Spleen (tissue), 11 donors: ENCODE measurements around the gene CRIP1. TPM values are rescaled to one million over a fixed set of nuclear protein-coding genes. Genes with fewer than 3 reads are reported as not detected.

Experiments used
- DNase-seq: peaks from one replicate; pipeline ENCODE4 v3.0.0-alpha.2; 2020
- H3K27ac ChIP-seq, 8 donors: fragments of 200-600 bp; sonication (generic) in 7 of 8; 1 replicate in 4 of 8; 2 replicates in 4 of 8; pipeline versions ENCODE4 v1.5.0 to v1.8.0; 2016 to 2021; ENCODE audit warnings: inconsistent platforms in 4 of 8, mild to moderate bottlenecking in 4 of 8, moderate library complexity in 1 of 8
- H3K27me3 ChIP-seq, 7 donors: fragments of 200-600 bp; sonication (generic) in 6 of 7; replicated peaks in 1 of 7; 1 replicate in 4 of 7; 2 replicates in 3 of 7; pipeline versions ENCODE4 v1.5.0 to v1.8.0; 2016 to 2021; ENCODE audit warnings: inconsistent platforms in 3 of 7, mild to moderate bottlenecking in 1 of 7
- H3K36me3 ChIP-seq, 6 donors: fragments of 200-600 bp; sonication (generic) in 5 of 6; 1 replicate in 4 of 6; 2 replicates in 2 of 6; pipeline versions ENCODE4 v1.5.0 to v1.8.0; 2016 to 2021; ENCODE audit warnings: inconsistent platforms in 2 of 6
- H3K4me1 ChIP-seq, 6 donors: fragments of 200-600 bp; sonication (generic) in 5 of 6; 1 replicate in 3 of 6; 2 replicates in 3 of 6; pipeline versions ENCODE4 v1.5.0 to v1.8.0; 2016 to 2021; ENCODE audit warnings: inconsistent platforms in 3 of 6
- H3K4me3 ChIP-seq, 8 donors: fragments of 200-600 bp; sonication (generic) in 7 of 8; 1 replicate in 4 of 8; 2 replicates in 4 of 8; pipeline versions ENCODE4 v1.5.0 to v1.8.0; 2016 to 2021; ENCODE audit warnings: inconsistent platforms in 4 of 8, mild to moderate bottlenecking in 4 of 8, moderate library complexity in 2 of 8
- H3K9me3 ChIP-seq, 8 donors: fragments of 200-600 bp; sonication (generic) in 7 of 8; 1 replicate in 4 of 8; 2 replicates in 4 of 8; pipeline versions ENCODE4 v1.5.0 to v1.8.0; 2016 to 2021; ENCODE audit warnings: inconsistent platforms in 4 of 8
- CTCF ChIP-seq, 11 experiments: fragments of 200-600 bp in 7 of 11; fragments of 450-650 bp in 4 of 11; sonication (generic) in 4 of 11; IDR thresholded peaks in 8 of 11; conservative IDR thresholded peaks in 3 of 11; 1 replicate in 7 of 11; 2 replicates in 4 of 11; pipeline versions ENCODE4 v1.4.0 to v1.8.0; 2016 to 2021; ENCODE audit warnings: antibody characterized with exemption in 11 of 11, inconsistent platforms in 4 of 11, mild to moderate bottlenecking in 1 of 11
- POLR2A ChIP-seq, 3 donors: fragments of 450-650 bp; IDR thresholded peaks; one replicate each; pipeline ENCODE4 v1.5.1; 2017; ENCODE audit warnings: antibody characterized with exemption in 3 of 3, mild to moderate bottlenecking in 1 of 3
- POLR2AphosphoS5 ChIP-seq, 3 donors: sonication (generic); formaldehyde crosslinking; IDR thresholded peaks; one replicate each; pipeline ENCODE4 v1.5.1; 2017; ENCODE audit warnings: antibody characterized with exemption in 3 of 3
- WGBS, 5 donors: extraction: QIAGEN DNeasy Blood & Tissue Kit in 3 of 5; methylation state at CpG; one replicate each; pipeline versions ENCODE4 v1.1.5 to v1.1.7; 2013 to 2018; 5-methylcytosine and 5-hydroxymethylcytosine counted together
- intact Hi-C: fragments of 100-400 bp; cut with DNase I; formaldehyde crosslinking; loops from one replicate; pipeline ENCODE4 v1.15.0; 2023; ENCODE audit warnings: low total_unique reads
- polyA plus RNA-seq, 3 donors: library from polyadenylated mRNA; stranded (reverse); fragments of 200-250 nt; gene quantifications; one replicate each; pipeline ENCODE4 v1.2.1, GENCODE V29; 2013
- total RNA-seq, 7 donors: library from RNA; depleted of rRNA in 3 of 7; stranded (reverse); fragments of >200 nt in 3 of 7; fragmentation: NEBNext Ultra II Directional in 4 of 7; extraction: Animal tissue kit (Norgen Biotek cat#: 25700) in 4 of 7; gene quantifications; one replicate each; pipeline versions ENCODE4 v1.1.0 to v1.2.1, GENCODE V29; 2016 to 2021
- donor health status: healthy with polysubstance abuse.
- donor health status: DM: no; HTN: no; CAD: no; lungs with moderate emphysema.
- donor health status: DM: no; HTN: no; CAD: no.
- donor health status: Bipolar disorder and iron deficiency.
- donor health status: healthy.
- donor health status: DM: no; HTN: no; CAD: no.
- donor health status: DM: yes; HTN: yes; CAD: no.

The CRIP1 gene
- total and polyA plus RNA-seq, 10 donors = 20.5 to 349 (median 65.3) TPM

GRCh38 chr14:105445901-105446845, 40.5 kb upstream of the CRIP1 start:
- Histone ChIP-seq H3K4me1 (peaks cover 4 to 19% (median 12%) of the 10 kb centered on the region in 6 donors), H3K27me3 (no peaks in the 10 kb centered on the region), H3K9me3 (no peaks in the 10 kb centered on the region), H3K36me3 (peaks cover 0 to 67% (median 19%) of the 10 kb centered on the region in 6 donors), H3K27ac (no peak overlapping the region), H3K4me3 (no peak overlapping the region)
- intact Hi-C loops = no loop called here
- TF ChIP-seq POLR2A (IDR thresholded peaks at IDR 0.05) = no peak
- no peak for TF ChIP-seq POLR2AphosphoS5 (IDR thresholded peaks at IDR 0.05)
- no peak for TF ChIP-seq CTCF (IDR thresholded peaks at IDR 0.05 in 8 of 11, conservative IDR thresholded peaks at IDR 0.05 in 3 of 11)
- DNase-seq = no peak
- WGBS, 5 donors = 82 to 87% (median 86%) methylated on average over 16 to 26 of the region's 26 CpGs

GRCh38 chr14:105446971-105447370, 39.7 kb upstream of the CRIP1 start:
- DNase-seq = no peak
- no peaks in the 10 kb centered on the region for H3K9me3 ChIP-seq
- peaks cover 0 to 69% (median 23%) of the 10 kb centered on the region in 6 donors for H3K36me3 ChIP-seq
- TF ChIP-seq POLR2AphosphoS5 (IDR thresholded peaks at IDR 0.05) = no peak
- H3K27me3 ChIP-seq = no peaks in the 10 kb centered on the region
- intact Hi-C loops = no loop called here
- H3K4me3 ChIP-seq = no peak overlapping the region
- WGBS, 5 donors = 84 to 85% (median 84%) methylated on average over 8 to 14 of the region's 14 CpGs
- peaks cover 4 to 19% (median 12%) of the 10 kb centered on the region in 6 donors for H3K4me1 ChIP-seq
- H3K27ac ChIP-seq = no peak overlapping the region

- WGBS, 5 donors = 88 to 95% (median 90%) methylated on average over 18 to 31 of the region's 31 CpGs
- intact Hi-C loops = no loop called here
These were observed 38.7 kb upstream of the CRIP1 start for GRCh38 chr14:105447651-105448640.

More at GRCh38 chr14:105447651-105448640, 38.7 kb upstream of the CRIP1 start:
- TF ChIP-seq CTCF (IDR thresholded peaks at IDR 0.05 in 8 of 11, conservative IDR thresholded peaks at IDR 0.05 in 3 of 11) (no peak), POLR2AphosphoS5 (IDR thresholded peaks at IDR 0.05) (no peak), POLR2A (IDR thresholded peaks at IDR 0.05) (no peak)
- Histone ChIP-seq H3K4me1 (peaks cover 4 to 19% (median 12%) of the 10 kb centered on the region in 6 donors), H3K4me3 (no peak overlapping the region), H3K9me3 (no peaks in the 10 kb centered on the region), H3K27ac (peak overlapping the region in 2 of 8 donors; percentile 14 to 16), H3K27me3 (no peaks in the 10 kb centered on the region), H3K36me3 (peaks cover 0 to 69% (median 27%) of the 10 kb centered on the region in 6 donors)
- no peak for DNase-seq
